ACHN (cell line): ENCODE results near the gene UBE2L3.
"Not testable (repeated sequence)": the region's sequence is repeated elsewhere in the genome, so short reads cannot be mapped to it uniquely, and the experiment has no call there.

Experiments
- DNase-seq: peaks from one replicate; pipeline ENCODE4 v3.0.0-alpha.2; 2015
- in situ Hi-C: cut with HindIII; loops from 2 replicates; pipeline ENCODE4 v1.10.0; 2017; ENCODE audit warnings: low sequenced_read_pairs, low pct_ligation_motif_present, low pct_unique_long_range_greater_than_20kb

The UBE2L3 gene

GRCh38 chr22:21569459-21570170, 2.1 kb downstream of the UBE2L3 start:
- no peak for DNase-seq
- in situ Hi-C loops, result no loop called here

- DNase-seq, result no peak
These were observed 2.9 kb downstream of the UBE2L3 start for GRCh38 chr22:21570398-21570797.

GRCh38 chr22:21571679-21572078, 4.2 kb downstream of the UBE2L3 start:
- DNase-seq, result no peak
- in situ Hi-C loops, result no loop called here

More at GRCh38 chr22:21570398-21570797, 2.9 kb downstream of the UBE2L3 start:
- in situ Hi-C loops, result no loop called here

- DNase-seq, result no peak
- in situ Hi-C loops, result no loop called here
These were observed 5.8 kb downstream of the UBE2L3 start for GRCh38 chr22:21573293-21573734.

- in situ Hi-C loops, result no loop called here
- DNase-seq, result no peak
These were observed 6.4 kb downstream of the UBE2L3 start for GRCh38 chr22:21573750-21574494.

GRCh38 chr22:21579474-21579851, 11.9 kb downstream of the UBE2L3 start:
- in situ Hi-C loops, result no loop called here
- no peak for DNase-seq

- in situ Hi-C loops, DNase-seq: not testable (repeated sequence)
These were observed 13.1 kb downstream of the UBE2L3 start for GRCh38 chr22:21580623-21581007.

- in situ Hi-C loops, DNase-seq: not testable (repeated sequence)
These were observed 13.6 kb downstream of the UBE2L3 start for GRCh38 chr22:21581009-21581713.

- no peak for DNase-seq
- in situ Hi-C loops, result no loop called here
These were observed 15.6 kb downstream of the UBE2L3 start for GRCh38 chr22:21582801-21583740.

- in situ Hi-C loops, result no loop called here
These were observed 17.9 kb downstream of the UBE2L3 start for GRCh38 chr22:21585389-21585788.

GRCh38 chr22:21587803-21588611, 20.5 kb downstream of the UBE2L3 start:
- in situ Hi-C loops, result no loop called here
- DNase-seq, result no peak

More at GRCh38 chr22:21585389-21585788, 17.9 kb downstream of the UBE2L3 start:
- DNase-seq, result no peak

- in situ Hi-C loops, result no loop called here
- DNase-seq, result no peak
These were observed 21.9 kb downstream of the UBE2L3 start for GRCh38 chr22:21589396-21589795.

GRCh38 chr22:21590809-21591641, 23.5 kb downstream of the UBE2L3 start:
- DNase-seq, result no peak
- in situ Hi-C loops, result no loop called here

- in situ Hi-C loops, result no loop called here
- no peak for DNase-seq
These were observed 24.2 kb downstream of the UBE2L3 start for GRCh38 chr22:21591695-21592094.

- in situ Hi-C loops, result no loop called here
These were observed 24.9 kb downstream of the UBE2L3 start for GRCh38 chr22:21592422-21592821.

GRCh38 chr22:21593406-21594232, 26.1 kb downstream of the UBE2L3 start:
- in situ Hi-C loops, result no loop called here
- no peak for DNase-seq

More at GRCh38 chr22:21592422-21592821, 24.9 kb downstream of the UBE2L3 start:
- DNase-seq, result no peak
